Measurements from ENCODE around the gene DNALI1. TPM values are rescaled to one million over a fixed set of nuclear protein-coding genes. Genes with fewer than 3 reads are reported as not detected.

The DNALI1 gene
- total RNA-seq, 1 donor from 2014 or later = 12.2 TPM

- H3K4me3 Mint-ChIP-seq (ENCODE audit: unreplicated experiment) = peak overlapping the region; percentile 97
- no peaks in the 10 kb centered on the region for H3K4me1 Mint-ChIP-seq (ENCODE audit: low read depth, unreplicated experiment)
- H3K27ac Mint-ChIP-seq (ENCODE audit: unreplicated experiment) = no peak overlapping the region
- no peak for TF ChIP-seq CTCF (IDR thresholded peaks at IDR 0.05; ENCODE audit: partially characterized antibody, unreplicated experiment)
- H3K9me3 Mint-ChIP-seq (ENCODE audit: unreplicated experiment) = no peaks in the 10 kb centered on the region
- DNase-seq = no peak
- no peaks in the 10 kb centered on the region for H3K36me3 Mint-ChIP-seq (ENCODE audit: unreplicated experiment)
- H3K27me3 Mint-ChIP-seq (ENCODE audit: unreplicated experiment) = peaks cover 4% of the 10 kb centered on the region
Observed at GRCh38 chr1:37596182-37596667, 39.5 kb downstream of the DNALI1 start.

- TF ChIP-seq CTCF (IDR thresholded peaks at IDR 0.05; ENCODE audit: partially characterized antibody, unreplicated experiment) = no peak
- Mint-ChIP-seq H3K4me3 (ENCODE audit: unreplicated experiment) (no peak overlapping the region), H3K27ac (ENCODE audit: unreplicated experiment) (no peak overlapping the region), H3K4me1 (ENCODE audit: low read depth, unreplicated experiment) (peaks cover 9% of the 10 kb centered on the region), H3K9me3 (ENCODE audit: unreplicated experiment) (no peaks in the 10 kb centered on the region), H3K27me3 (ENCODE audit: unreplicated experiment) (peaks cover 8% of the 10 kb centered on the region), H3K36me3 (ENCODE audit: unreplicated experiment) (no peaks in the 10 kb centered on the region)
- DNase-seq = no peak
Observed at GRCh38 chr1:37599940-37600339, 43.2 kb downstream of the DNALI1 start.

GRCh38 chr1:37601441-37601840 is 44.7 kb downstream of the DNALI1 start:
- no peak overlapping the region for H3K4me3 Mint-ChIP-seq (ENCODE audit: unreplicated experiment)
- H3K9me3 Mint-ChIP-seq (ENCODE audit: unreplicated experiment) = no peaks in the 10 kb centered on the region
- no peak for DNase-seq
- peaks cover 9% of the 10 kb centered on the region for H3K27me3 Mint-ChIP-seq (ENCODE audit: unreplicated experiment)
- H3K27ac Mint-ChIP-seq (ENCODE audit: unreplicated experiment) = no peak overlapping the region
- no peak for TF ChIP-seq CTCF (IDR thresholded peaks at IDR 0.05; ENCODE audit: partially characterized antibody, unreplicated experiment)
- H3K36me3 Mint-ChIP-seq (ENCODE audit: unreplicated experiment) = no peaks in the 10 kb centered on the region
- peaks cover 17% of the 10 kb centered on the region for H3K4me1 Mint-ChIP-seq (ENCODE audit: low read depth, unreplicated experiment)

- H3K27ac Mint-ChIP-seq (ENCODE audit: unreplicated experiment) = no peak overlapping the region
- no peaks in the 10 kb centered on the region for H3K36me3 Mint-ChIP-seq (ENCODE audit: unreplicated experiment)
- no peaks in the 10 kb centered on the region for H3K9me3 Mint-ChIP-seq (ENCODE audit: unreplicated experiment)
- H3K4me3 Mint-ChIP-seq (ENCODE audit: unreplicated experiment) = no peak overlapping the region
- peaks cover 20% of the 10 kb centered on the region for H3K4me1 Mint-ChIP-seq (ENCODE audit: low read depth, unreplicated experiment)
- peaks cover 9% of the 10 kb centered on the region for H3K27me3 Mint-ChIP-seq (ENCODE audit: unreplicated experiment)
- peak; percentile 61 for DNase-seq
- TF ChIP-seq CTCF (IDR thresholded peaks at IDR 0.05; ENCODE audit: partially characterized antibody, unreplicated experiment) = peak; percentile 77
Observed at GRCh38 chr1:37602750-37603694, 46.3 kb downstream of the DNALI1 start.

GRCh38 chr1:37605061-37605650 is 48.4 kb downstream of the DNALI1 start:
- no peak overlapping the region for H3K4me3 Mint-ChIP-seq (ENCODE audit: unreplicated experiment)
- H3K4me1 Mint-ChIP-seq (ENCODE audit: low read depth, unreplicated experiment) = peaks cover 20% of the 10 kb centered on the region
- no peak overlapping the region for H3K27ac Mint-ChIP-seq (ENCODE audit: unreplicated experiment)
- H3K9me3 Mint-ChIP-seq (ENCODE audit: unreplicated experiment) = no peaks in the 10 kb centered on the region
- H3K27me3 Mint-ChIP-seq (ENCODE audit: unreplicated experiment) = peaks cover 8% of the 10 kb centered on the region
- DNase-seq = no peak
- no peaks in the 10 kb centered on the region for H3K36me3 Mint-ChIP-seq (ENCODE audit: unreplicated experiment)
- TF ChIP-seq CTCF (IDR thresholded peaks at IDR 0.05; ENCODE audit: partially characterized antibody, unreplicated experiment) = no peak

Measured in glutamatergic neuron (in vitro differentiated cells).